ENCODE measurements around the gene RPE65.
"Not testable (repeated sequence)": the region's sequence is repeated elsewhere in the genome, so short reads cannot be mapped to it uniquely, and the experiment has no call there.

Gene RPE65
- long read RNA-seq, donor 1 = 0 reads
- long read RNA-seq, donor 2 = 0 reads
- long read RNA-seq, donor 3 = 0 reads
- long read RNA-seq, donor 4 = 0 reads
- long read RNA-seq, donor 5 = 0 reads
- long read RNA-seq, donor 6 = 0 reads
- long read RNA-seq, donor 7 = 0 reads
- long read RNA-seq, donor 8 = 0 reads

DNA sequence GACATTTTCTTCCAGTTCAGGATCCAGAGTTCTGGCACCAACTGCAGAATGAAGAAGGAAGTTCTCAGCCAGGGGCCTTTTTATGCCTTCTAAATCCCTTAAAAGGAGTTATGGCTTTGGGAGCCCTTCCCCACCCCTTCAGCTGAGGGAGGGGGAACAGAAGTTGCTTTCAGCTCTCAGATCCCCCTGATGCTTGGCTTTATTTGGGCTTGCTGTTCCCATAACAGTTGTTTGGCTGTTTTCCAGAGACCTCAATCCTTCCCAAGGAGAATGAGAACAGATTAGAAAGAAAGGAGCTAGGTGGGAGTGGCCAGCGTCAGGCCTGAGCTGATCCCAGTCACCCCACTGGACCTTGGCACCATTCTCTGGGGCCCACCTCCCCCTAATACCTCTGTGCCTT is at the start of gene RPE65:
RPE65 (minus strand) TSS at position 54 of the 400 bp plus-strand sequence; CDS start at position 5, 49 bp downstream.
- DNase-seq = no peak

DNA sequence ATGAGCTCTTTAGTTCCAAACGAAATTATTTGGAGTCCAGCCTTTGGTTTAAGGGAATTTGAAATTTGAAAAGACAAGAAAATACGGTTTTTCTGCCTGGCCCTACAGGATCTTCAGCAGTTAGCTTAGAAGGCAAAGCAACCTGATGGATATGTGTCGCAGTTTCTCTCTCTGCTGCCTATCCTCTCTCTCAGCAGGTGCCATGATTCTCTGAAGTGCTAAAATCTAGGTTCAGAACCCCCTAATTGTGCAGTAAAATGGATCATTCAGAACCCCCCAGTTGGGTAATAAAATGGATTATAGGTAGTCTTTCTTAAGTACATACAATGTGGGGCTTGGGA is 47.6 kb upstream of the RPE65 start:
- DNase-seq = no peak

DNA sequence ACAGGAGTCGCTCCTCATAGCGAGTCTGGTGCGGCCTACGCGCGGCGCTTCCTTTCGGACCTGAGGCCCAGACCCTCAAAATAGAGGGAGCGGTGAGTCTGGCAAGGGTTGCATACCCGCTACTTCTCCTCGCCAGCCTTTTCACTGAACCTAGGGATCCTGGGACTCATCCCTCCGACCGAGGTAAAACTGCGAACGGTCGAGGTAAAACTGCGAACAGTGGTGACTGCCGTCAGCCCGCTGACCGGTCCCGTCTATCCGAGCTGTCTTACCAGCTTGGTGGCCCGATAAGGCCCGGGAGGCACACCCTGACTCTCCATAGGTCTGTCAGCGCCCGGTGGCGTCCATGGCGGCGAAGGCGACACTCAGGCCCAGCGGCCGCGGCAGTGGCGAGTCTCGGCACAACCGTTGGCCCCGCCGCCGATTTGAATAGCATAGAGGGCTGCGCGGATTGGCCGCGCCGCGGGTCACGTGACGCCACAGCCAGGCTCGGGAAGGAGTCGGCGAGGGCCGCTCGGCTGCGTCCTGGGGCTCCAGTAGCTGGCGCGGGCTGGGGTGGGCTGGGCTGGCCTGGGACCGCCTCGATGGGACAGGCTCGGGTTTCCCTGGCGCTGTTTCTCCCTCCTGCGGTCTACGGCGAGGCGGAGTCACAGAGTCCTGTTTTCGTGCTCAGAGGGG is 47.1 kb upstream of the RPE65 start, which contains the start of gene DEPDC1:
DEPDC1 (minus strand) TSS at position 403 of the 678 bp plus-strand sequence; CDS start at position 320, 83 bp downstream.
- DNase-seq = peak; percentile 92

DNA sequence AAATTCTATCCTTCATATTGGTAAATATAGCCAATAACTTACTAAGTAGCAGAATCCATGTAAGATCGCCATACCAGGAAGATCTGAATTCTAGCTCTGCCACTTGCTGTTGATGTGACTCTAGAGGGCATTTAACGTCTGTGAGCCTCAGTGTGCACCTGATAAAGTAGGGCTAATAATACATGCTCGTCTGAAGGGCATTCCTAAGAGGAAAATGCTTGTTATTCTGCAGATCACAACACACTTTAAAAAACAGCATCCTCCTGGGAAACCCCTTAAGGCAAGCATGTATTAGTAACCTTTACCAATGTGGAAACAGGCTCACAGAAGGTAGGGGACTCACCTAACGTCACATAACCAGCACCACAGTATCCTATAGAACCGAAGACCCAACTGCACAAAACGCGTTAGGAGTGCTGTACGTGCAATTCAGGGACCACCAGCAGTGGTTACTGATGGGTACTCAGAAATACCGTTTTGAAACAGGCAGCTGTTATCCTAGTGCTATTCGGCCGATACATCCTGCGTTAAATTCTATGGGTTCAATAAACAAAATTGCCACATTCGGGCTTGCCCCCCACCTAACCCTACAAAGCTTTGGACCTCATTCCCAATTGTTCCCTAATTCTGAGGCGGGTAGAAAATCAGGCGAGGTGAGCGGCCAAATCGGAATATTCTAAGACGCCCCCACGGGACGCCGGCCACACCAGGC is 46.4 kb upstream of the RPE65 start:
- DNase-seq = no peak

DNA sequence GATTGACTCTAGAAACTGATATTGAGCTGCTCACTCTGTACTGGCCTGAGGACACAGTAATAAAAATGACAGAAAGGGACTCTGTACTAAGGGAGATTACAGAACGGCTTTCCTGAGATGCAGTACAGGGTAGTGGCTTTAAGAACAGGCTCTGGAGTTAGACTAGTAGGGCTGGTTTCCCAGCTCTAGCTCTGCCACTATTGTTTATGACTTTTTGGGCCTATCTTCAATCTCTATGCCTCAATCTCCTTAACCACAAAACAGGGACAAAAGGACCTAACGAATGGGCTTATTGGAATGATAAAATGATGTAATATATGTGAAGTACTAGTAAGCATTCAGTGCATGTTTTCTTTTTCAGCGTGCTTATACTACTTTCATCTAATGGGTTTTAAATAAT is 45.8 kb upstream of the RPE65 start:
- no peak for DNase-seq

DNA sequence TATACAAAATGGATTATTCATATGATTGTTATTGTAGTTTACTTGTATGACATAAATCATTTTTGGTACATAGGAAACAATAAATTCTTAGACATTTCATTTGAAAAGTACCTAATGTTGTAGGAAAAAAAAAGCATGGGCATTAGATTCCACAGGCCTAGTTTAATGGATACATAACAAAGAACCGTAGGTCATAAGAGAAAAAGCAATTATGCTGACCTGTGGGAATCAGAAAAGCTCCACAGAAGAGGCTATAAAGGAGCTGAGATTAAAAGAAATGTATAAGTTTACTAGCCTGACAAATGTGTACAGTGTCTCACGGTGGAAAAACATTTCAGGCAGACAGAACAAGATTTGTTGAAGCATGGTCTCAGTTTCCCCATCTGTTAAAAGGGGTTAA is 43.4 kb upstream of the RPE65 start:
- DNase-seq = no peak

DNA sequence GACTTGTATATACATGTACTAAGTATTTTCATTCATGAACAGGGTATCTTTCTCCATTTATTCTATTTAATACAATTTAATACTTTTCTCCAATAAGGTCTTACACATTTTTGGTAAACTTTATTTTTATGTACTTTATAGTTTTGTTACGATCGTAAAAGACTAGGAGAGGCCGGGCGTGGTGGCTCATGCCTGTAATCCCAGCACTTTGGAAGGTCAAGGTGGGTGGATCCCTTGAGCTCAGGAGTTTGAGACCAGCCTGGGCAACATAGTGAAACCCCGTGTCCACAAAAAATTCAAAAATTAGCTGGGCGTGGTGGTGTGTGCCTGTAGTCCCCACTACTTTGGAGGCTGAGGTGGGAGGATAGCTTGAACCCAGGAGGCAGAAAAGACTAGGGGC is 42.5 kb upstream of the RPE65 start:
- DNase-seq = not testable (repeated sequence)

DNA sequence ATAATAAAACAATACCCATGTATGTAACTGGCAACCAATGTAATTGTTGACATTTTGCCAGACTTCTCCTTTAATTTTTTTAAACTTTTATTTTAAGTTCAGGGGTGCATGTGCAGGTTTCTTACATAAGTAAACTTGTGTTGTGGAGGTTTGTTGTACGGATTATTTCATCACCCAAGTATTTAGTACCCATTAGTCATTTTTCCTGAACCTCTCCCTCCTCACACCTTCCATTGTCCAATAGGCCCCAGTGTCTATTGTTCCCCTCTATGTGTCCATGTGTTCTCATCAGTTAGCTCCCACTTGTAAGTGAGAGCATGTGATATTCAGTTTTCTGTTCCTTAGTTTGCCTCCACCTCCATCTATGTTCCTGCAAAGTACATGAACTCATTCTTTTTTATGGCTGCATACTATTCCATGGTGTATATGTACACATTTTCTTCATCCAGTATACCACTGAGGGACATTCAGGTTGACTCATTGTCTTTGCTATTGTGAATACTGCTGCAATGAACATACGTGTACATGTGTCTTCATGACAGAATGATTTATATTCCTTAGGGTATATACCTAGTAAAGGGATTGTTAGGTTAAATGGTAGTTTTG is 40.4 kb upstream of the RPE65 start:
- no peak for DNase-seq

DNA sequence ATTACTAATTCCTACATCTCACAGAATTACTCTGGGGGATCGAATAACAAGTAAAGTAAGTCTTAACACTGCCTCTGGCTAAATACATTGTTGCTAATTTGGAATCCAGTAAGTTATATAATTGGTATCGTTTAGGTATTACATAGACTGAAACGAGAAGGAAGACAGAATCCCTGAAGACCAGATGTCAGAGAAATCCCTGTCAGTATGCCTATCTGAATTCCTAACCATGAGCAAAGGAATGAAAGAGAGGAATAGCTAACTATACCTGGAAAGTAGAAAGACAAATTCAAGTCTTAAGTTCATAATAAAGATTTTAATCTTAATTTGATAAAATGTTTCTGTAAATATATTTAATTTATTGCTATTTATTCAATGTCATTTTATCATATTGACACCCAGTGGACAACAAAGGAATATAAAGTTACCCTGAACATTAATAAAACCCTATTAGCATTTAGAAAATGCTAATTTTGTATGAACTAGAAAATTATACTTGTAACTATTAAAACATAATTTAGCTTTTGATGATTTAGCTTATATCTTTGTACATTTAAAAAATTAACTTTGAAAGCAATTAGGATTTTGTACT is 35.8 kb upstream of the RPE65 start:
- DNase-seq = no peak

DNA sequence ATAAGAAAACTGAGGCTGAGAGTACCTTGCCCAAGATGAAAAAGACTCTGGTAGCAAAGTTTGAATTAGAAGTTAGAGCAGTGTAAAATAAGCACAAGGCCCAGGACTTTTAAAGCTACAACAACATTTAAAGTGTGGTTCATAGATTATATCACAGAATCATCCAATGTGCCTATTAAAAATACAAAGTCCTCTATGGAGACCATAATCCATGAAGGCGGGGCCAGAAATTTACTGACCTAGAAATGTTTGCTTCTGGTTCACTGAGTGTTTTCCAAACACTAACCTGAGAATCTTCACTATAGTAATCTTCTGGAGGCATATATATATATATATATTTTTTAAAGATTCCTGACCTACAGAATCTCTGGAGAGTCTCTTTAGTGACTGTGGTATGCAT is 34.9 kb upstream of the RPE65 start:
- no peak for DNase-seq

DNA sequence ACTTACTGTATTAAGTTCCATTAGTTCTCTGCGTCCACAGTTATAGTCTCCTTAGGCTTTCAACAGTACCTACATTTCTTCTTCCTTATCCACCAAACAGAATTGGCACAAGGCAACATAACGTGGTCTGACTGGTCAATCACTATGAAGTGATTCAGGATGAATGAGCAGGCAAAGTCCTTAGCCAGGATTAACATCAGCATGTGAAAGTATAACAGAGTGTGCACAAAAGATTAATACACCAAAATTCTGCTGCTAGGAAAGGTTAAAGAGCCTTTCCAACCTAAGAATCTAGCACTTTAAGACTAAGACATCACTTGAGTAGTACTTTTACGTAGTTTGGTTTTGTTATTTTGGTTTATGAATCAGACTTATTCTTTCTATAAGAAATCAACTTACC is 31.3 kb upstream of the RPE65 start:
- DNase-seq = no peak

DNA sequence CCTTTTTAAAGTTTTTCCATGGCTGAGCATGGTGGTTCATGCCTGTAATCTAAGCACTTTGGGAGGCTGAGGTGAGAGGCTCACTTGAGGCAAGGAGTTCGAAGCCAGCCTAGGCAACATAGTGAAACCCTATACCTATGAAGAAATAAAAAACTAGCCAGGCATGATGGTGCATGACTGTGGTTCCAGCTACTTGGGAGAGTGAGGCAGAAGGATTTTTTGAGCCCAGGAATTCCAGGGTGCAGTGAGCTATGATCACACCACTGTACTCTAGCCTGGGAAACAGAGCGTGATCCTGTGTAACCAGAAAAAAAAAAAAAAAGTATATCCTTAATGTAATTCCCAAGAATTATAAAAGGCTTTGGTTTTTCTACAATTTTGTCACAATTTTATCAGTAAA is 29.7 kb upstream of the RPE65 start:
- DNase-seq = no peak

DNA sequence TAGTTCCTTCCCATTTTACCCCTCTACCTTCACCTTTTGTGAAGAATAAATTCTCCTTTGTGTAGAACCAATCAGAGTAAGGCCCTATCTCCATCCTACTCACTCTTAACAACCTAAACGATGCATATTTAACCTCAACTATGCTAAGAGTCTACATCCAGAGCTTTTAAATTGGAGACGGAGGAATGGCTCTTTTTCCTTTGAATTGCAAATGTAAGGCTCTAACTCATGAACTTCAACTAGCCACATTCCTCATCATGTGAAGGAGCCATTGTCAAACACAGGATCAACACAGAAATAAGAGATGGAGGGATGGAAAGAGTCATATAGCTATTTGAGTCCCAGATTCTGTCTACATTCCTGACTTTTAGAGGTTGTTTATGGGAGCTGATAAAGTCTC is 28.9 kb upstream of the RPE65 start:
- DNase-seq = no peak

DNA sequence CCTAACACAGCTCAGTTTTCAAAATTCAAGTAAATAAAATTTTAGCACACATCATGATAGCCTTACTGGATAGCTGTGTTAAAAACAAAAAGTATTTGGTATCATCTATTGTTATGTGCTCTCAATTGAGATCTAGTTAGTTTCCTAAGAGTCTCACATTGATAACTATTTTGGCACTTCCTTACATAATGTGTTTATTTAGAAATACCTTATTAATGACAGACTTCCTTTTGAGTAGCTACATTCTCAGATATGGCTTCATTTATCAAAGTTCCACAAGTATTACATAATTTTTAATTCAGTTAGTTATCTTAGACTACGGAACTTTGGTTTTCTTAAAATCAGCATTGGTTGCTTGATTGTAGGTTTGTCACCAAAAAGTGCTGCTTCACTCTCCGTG is 26.9 kb upstream of the RPE65 start:
- DNase-seq = not testable (repeated sequence)

DNA sequence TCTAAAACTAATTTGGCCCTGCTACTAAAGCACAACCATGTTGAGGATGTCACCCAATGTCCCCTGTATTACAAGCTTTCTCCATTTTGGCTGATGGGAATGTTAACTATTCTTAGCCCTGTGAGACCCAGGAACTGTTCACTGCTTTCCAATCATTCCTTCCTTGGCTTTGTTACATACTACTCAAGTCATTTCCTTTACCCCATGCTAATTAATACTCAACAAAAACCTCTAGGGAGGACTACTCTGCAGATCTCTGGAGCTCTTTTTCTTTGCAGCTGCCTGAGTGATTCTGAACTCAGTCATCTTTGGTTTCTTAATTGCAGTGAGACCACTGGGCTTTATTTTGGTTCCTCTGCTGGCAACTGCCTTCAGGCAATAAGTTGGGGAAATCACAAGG is 23.3 kb upstream of the RPE65 start:
- DNase-seq = no peak

DNA sequence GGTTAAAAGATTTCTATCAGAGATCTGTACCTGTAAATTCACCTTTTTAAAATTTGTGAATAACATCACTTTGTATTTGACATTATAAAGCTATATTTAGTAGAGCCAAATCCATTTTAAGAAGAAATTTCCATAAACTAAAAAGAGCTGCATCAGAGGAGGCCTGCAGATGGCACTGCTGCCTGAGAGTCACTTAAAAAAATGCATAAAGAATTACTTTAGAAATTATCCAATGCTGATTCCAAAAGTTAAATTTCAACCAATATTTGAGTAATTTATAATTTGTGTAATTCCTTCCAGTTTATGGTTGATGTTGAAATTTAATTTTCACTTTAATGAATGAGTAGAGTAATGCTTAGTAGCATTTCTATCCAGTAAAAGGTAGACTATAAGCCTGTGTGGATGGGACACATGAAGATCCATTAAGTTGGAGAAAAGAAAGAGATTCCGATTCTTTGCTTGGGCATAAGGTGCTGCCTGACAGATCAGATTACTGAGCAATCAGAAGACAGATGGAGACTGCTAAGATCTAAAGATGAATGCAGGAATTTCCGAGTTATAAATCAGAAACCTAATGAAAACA is 20.7 kb upstream of the RPE65 start:
- no peak for DNase-seq

DNA sequence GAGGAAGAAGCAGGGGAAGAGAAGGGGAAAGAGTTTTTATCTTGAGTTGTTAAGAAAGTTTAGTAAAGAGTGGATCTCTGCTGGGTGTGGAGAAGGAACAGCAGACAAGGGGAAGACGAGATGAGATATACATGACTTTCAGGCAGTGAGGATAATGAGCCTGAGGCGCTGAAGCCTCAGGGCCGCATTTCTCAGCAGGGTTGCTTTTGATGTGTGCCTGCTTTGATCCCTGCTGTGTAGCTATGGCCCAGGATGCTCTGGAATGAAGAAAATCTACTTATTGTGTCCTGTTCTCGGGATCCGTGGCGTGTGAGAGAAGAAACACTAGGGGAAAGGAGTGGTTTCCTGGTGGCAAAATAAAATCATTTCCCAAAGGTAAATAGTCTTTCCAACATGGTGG is 15.1 kb upstream of the RPE65 start:
- DNase-seq = no peak

DNA sequence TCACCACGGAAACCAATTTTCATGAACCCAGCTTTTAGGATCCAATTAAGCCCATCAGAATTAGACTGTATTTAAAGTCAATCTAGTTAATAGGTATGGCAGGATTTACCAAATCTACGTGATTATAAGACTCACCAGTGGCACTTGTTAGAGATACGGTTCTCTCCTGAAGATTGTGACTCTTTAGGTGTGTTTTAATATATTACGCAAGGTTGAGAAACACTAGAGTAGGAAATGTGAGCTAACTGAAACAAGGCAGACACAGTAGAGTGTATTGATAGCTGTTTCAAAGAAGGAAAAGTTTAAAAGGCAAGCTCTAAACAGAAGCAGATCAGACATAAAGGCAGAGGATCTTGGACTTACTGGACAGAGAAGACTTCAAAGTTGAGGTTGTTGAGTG is 11.2 kb upstream of the RPE65 start:
- no peak for DNase-seq

DNA sequence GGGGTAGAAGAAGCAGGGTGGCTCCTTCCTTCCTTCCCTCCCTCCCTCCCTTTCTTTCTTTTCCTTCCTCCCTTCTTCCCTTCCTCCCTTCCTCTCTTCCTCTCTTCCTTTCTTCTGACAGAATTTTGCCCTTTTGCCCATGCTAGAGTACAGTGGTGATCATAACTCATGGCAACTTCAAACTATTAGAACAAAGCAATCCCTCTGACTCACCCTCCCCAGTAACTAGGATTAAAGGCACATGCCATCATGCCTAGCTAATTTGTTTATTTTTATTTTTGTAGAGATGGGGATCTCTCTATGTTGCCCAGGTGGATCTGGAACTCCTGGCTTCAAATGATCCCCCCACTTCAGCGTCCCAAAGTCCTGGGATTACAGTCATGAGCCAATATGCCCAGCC is 10.0 kb upstream of the RPE65 start:
- no peak for DNase-seq

DNA sequence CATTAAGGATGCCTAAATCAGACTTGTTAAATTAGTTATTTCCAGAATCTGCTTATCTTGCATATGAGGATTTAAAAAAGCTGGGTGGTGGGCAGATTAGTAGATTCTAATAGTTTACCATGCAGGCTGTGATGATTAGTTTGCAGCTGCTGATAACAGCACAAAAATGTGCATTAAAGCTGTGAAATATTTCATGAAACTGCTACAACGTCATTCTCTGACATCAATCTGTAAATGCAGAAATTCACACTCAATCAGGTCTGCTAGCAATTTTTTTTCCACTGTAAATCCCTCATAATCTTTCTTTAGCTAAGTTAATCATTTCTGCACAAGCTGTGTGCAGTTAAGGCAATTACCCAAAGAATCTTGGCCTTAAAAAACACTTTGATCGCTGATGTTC is 9.3 kb upstream of the RPE65 start:
- no peak for DNase-seq

DNA sequence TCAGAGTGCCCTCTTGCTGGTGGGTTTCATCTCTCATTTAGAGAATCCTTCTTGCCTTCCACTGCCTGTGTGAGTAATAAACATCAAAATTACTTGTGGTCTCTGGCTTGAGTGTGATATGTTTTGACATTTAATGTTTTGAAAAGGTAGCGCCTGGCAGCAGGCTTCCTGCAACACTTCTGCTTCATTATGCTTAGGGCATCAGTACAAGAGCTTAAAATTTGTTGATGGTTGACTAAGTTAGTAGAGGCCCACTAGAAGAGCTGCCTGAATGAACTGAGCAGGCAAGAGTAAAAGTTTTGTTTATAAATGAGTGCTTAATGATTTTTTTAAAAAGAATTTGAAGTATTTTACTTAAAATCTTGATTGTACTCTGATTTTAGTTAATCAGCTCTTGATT is 6.4 kb upstream of the RPE65 start:
- DNase-seq = no peak

DNA sequence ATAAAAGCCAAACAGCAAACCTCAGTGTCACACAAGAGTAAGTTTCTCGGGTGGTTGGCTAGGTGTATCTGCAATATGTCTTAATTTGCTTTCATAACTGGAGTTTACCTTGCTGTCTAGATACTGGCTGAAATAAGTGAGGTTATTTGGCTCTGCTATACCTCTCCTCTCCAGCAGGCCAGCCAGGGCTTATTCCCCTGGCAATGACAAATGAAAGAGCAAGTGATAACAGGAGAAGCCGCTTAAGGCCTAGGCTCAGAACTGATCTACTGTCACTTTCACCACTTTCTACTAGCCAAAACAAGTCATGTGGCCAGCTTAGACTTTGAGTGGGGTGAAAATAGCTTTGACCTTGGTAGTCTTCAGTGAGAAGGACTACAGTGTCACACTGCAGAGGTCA is 4.8 kb upstream of the RPE65 start:
- DNase-seq = no peak
